GM23248 (cell line): ENCODE measurements around the gene SFMBT2.

Experiments
- EZH2 ChIP-seq: fragments of 200-600 bp; sonication (generic); IDR thresholded peaks from 2 replicates; pipeline ENCODE4 v1.6.1; 2018; ENCODE audit warnings: antibody characterized with exemption, mild to moderate bottlenecking; ENCODE audit not compliant: insufficient read depth, poor library complexity, severe bottlenecking
- EZH2phosphoT487 ChIP-seq: fragments of 200-600 bp; sonication (generic); IDR thresholded peaks from 2 replicates; pipeline ENCODE4 v1.6.1; 2018; ENCODE audit warnings: antibody characterized with exemption, moderate library complexity, mild to moderate bottlenecking, low read depth; ENCODE audit not compliant: insufficient read depth

DNA sequence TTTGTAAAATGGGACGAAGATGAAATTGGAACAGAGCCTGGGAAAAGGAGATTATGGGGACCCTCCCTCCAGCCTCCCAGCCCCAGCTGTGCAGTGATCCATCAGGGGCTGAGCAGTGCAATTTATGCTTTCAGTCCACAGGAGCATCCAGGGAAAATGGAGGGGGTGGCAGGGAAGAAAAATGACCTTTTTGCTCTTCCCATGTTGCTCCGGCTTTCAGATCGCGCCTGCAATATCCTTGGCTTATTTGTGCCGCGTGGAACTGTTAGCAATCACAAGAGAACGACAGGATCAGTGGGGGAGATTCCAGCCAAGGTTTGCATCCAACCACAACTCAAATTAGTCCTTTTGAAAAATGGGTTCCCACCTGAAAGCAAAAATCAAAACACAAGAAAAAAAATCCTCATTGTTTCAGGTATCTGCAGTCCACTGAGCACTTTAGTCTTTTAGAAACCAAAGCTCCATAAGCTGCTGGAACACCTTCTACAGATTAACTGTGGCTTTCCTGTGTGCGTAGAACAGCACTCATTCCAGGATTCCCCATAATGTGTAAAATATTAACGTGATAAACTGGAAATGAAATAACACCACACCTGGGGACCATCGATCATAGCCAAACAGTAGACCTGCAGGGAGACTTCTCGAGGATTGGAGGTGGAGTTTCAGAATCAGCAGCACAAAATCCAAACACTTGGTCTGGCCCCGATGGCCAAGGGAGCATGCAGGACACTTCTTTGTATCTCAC, 30.7 kb upstream of the SFMBT2 start:
- TF ChIP-seq EZH2phosphoT487: no peak
- TF ChIP-seq EZH2: no peak
